Renal cortex interstitium (tissue), 11 donors: ENCODE data around the gene MFAP2. TPM values are rescaled to one million over a fixed set of nuclear protein-coding genes. Genes with fewer than 3 reads are reported as not detected.
"Not testable (repeated sequence)": the region's sequence is repeated elsewhere in the genome, so short reads cannot be mapped to it uniquely, and the experiment has no call there.

Experiments
- DNase-seq, 11 donors: peaks; one replicate each; pipeline ENCODE4 v3.0.0-alpha.2; 2013; ENCODE audit warnings: low read depth in 9 of 11, low spot score in 4 of 11; ENCODE audit errors: extremely low read depth in 1 of 11
- polyA plus RNA-seq, 3 donors: library from polyadenylated mRNA; unstranded; fragments of 120-200 nt; gene quantifications; one replicate each; pipeline ENCODE4 v1.2.1, GENCODE V29; 2013; ENCODE audit not compliant: insufficient read length in 3 of 3

Gene MFAP2
- polyA plus RNA-seq, 3 donors = 195 to 226 (median 205) TPM

GRCh38 chr1:16971341-16972188 is 8.9 kb downstream of the MFAP2 start:
- no peak for DNase-seq

- DNase-seq = no peak
Observed at GRCh38 chr1:16970132-16970910, 10.1 kb downstream of the MFAP2 start.

GRCh38 chr1:16969651-16970050 is 10.8 kb downstream of the MFAP2 start:
- DNase-seq = no peak

- no peak for DNase-seq
Observed at GRCh38 chr1:16969057-16969611, 11.3 kb downstream of the MFAP2 start.

- no peak for DNase-seq
Observed at GRCh38 chr1:16968372-16968771, 12.0 kb downstream of the MFAP2 start.

GRCh38 chr1:16967962-16968361 is 12.5 kb downstream of the MFAP2 start:
- no peak for DNase-seq

- DNase-seq = no peak
Observed at GRCh38 chr1:16967095-16967575, 13.3 kb downstream of the MFAP2 start.

GRCh38 chr1:16966282-16966681 is 14.1 kb downstream of the MFAP2 start:
- DNase-seq = no peak

GRCh38 chr1:16965486-16966067 is 14.8 kb downstream of the MFAP2 start:
- no peak for DNase-seq

GRCh38 chr1:16964169-16964568 is 16.3 kb downstream of the MFAP2 start:
- not testable (repeated sequence) for DNase-seq

GRCh38 chr1:16961297-16962133 is 18.9 kb downstream of the MFAP2 start:
- DNase-seq = no peak

- peak in 7 of 11 donors; percentile 68 to 78 (median 75) for DNase-seq
Observed at GRCh38 chr1:16960560-16961296, 19.7 kb downstream of the MFAP2 start.

GRCh38 chr1:16958475-16958874 is 21.9 kb downstream of the MFAP2 start:
- no peak for DNase-seq

- no peak for DNase-seq
Observed at GRCh38 chr1:16957731-16958130, 22.7 kb downstream of the MFAP2 start.

GRCh38 chr1:16956775-16957174 is 23.6 kb downstream of the MFAP2 start:
- no peak for DNase-seq

GRCh38 chr1:16955186-16955585 is 25.2 kb downstream of the MFAP2 start:
- DNase-seq = no peak

- no peak for DNase-seq
Observed at GRCh38 chr1:16954579-16954978, 25.8 kb downstream of the MFAP2 start.

GRCh38 chr1:16952376-16952775 is 28.0 kb downstream of the MFAP2 start:
- DNase-seq = not testable (repeated sequence)
